ENCODE data around the gene UGDH.

DNA sequence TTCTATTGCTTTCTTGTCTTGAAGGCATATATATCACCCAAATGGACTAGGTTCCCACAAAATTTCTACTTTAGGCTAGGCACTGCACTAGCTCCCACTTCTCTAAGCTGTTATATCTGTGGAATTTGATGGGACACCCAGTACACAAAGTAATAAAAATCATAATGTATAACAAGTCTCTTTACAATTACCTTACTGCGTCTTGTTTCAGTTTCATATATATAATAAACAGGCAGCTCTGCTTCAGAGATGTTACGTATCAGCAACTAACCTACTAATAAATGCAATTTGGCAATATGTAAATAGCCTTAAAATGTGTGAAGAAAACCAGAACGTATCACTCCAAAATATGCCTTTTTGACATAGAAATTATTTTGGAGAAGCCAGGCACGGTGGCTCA, 42.0 kb upstream of the UGDH start:
- TF ChIP-seq ISL1 (CRISPR knock-in tag; IDR thresholded peaks at IDR 0.05) (no peak), ZFP30 (CRISPR knock-in tag; IDR thresholded peaks at IDR 0.05) (no peak), ZNF565 (CRISPR knock-in tag; conservative IDR thresholded peaks at IDR 0.05; ENCODE audit: low read depth) (no peak), ARNTL (CRISPR knock-in tag; IDR thresholded peaks at IDR 0.05; ENCODE audit: borderline replicate concordance, low read depth) (no peak), GLIS3 (CRISPR knock-in tag; IDR thresholded peaks at IDR 0.05) (no peak), CSDC2 (CRISPR knock-in tag; IDR thresholded peaks at IDR 0.05) (no peak), RARB (CRISPR knock-in tag; IDR thresholded peaks at IDR 0.05) (no peak), ZFP3 (CRISPR knock-in tag; IDR thresholded peaks at IDR 0.05) (no peak), TOX (CRISPR knock-in tag; IDR thresholded peaks at IDR 0.05; ENCODE audit: borderline replicate concordance) (no peak)
- TF ChIP-seq, protein P1, sequence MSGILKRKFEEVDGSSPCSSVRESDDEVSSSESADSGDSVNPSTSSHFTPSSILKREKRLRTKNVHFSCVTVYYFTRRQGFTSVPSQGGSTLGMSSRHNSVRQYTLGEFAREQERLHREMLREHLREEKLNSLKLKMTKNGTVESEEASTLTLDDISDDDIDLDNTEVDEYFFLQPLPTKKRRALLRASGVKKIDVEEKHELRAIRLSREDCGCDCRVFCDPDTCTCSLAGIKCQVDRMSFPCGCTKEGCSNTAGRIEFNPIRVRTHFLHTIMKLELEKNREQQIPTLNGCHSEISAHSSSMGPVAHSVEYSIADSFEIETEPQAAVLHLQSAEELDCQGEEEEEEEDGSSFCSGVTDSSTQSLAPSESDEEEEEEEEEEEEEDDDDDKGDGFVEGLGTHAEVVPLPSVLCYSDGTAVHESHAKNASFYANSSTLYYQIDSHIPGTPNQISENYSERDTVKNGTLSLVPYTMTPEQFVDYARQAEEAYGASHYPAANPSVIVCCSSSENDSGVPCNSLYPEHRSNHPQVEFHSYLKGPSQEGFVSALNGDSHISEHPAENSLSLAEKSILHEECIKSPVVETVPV (CRISPR knock-in tag; IDR thresholded peaks at IDR 0.05) = no peak
- TF ChIP-seq, protein P2, sequence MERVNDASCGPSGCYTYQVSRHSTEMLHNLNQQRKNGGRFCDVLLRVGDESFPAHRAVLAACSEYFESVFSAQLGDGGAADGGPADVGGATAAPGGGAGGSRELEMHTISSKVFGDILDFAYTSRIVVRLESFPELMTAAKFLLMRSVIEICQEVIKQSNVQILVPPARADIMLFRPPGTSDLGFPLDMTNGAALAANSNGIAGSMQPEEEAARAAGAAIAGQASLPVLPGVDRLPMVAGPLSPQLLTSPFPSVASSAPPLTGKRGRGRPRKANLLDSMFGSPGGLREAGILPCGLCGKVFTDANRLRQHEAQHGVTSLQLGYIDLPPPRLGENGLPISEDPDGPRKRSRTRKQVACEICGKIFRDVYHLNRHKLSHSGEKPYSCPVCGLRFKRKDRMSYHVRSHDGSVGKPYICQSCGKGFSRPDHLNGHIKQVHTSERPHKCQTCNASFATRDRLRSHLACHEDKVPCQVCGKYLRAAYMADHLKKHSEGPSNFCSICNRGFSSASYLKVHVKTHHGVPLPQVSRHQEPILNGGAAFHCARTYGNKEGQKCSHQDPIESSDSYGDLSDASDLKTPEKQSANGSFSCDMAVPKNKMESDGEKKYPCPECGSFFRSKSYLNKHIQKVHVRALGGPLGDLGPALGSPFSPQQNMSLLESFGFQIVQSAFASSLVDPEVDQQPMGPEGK (CRISPR knock-in tag; IDR thresholded peaks at IDR 0.05; ENCODE audit: borderline replicate concordance) = no peak
- TF ChIP-seq, protein P3, sequence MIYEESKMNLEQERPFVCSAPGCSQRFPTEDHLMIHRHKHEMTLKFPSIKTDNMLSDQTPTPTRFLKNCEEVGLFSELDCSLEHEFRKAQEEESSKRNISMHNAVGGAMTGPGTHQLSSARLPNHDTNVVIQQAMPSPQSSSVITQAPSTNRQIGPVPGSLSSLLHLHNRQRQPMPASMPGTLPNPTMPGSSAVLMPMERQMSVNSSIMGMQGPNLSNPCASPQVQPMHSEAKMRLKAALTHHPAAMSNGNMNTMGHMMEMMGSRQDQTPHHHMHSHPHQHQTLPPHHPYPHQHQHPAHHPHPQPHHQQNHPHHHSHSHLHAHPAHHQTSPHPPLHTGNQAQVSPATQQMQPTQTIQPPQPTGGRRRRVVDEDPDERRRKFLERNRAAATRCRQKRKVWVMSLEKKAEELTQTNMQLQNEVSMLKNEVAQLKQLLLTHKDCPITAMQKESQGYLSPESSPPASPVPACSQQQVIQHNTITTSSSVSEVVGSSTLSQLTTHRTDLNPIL (CRISPR knock-in tag; IDR thresholded peaks at IDR 0.05; ENCODE audit: low read depth) = no peak
- TF ChIP-seq, protein P4, sequence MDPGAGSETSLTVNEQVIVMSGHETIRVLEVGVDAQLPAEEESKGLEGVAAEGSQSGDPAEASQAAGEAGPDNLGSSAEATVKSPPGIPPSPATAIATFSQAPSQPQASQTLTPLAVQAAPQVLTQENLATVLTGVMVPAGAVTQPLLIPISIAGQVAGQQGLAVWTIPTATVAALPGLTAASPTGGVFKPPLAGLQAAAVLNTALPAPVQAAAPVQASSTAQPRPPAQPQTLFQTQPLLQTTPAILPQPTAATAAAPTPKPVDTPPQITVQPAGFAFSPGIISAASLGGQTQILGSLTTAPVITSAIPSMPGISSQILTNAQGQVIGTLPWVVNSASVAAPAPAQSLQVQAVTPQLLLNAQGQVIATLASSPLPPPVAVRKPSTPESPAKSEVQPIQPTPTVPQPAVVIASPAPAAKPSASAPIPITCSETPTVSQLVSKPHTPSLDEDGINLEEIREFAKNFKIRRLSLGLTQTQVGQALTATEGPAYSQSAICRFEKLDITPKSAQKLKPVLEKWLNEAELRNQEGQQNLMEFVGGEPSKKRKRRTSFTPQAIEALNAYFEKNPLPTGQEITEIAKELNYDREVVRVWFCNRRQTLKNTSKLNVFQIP (CRISPR knock-in tag; IDR thresholded peaks at IDR 0.05; ENCODE audit: borderline replicate concordance, low read depth) = no peak
